22Rv1 (cell line): ENCODE data around the gene PLS3.

Experiments used
- H3K27ac ChIP-seq: fragments of 450-650 bp; 2 replicates; pipeline ENCODE4 v1.5.1; 2017
- ZFX ChIP-seq: fragments of 450-650 bp; IDR thresholded peaks from 2 replicates; pipeline ENCODE4 v1.6.1; 2017; ENCODE audit warnings: antibody characterized with exemption, borderline replicate concordance
- TF ChIP-seq, protein P1 (sequence below): fragments of 450-650 bp; IDR thresholded peaks from 2 replicates; pipeline ENCODE4 v1.5.1; 2017; ENCODE audit warnings: mild to moderate bottlenecking

PLS3 gene

DNA sequence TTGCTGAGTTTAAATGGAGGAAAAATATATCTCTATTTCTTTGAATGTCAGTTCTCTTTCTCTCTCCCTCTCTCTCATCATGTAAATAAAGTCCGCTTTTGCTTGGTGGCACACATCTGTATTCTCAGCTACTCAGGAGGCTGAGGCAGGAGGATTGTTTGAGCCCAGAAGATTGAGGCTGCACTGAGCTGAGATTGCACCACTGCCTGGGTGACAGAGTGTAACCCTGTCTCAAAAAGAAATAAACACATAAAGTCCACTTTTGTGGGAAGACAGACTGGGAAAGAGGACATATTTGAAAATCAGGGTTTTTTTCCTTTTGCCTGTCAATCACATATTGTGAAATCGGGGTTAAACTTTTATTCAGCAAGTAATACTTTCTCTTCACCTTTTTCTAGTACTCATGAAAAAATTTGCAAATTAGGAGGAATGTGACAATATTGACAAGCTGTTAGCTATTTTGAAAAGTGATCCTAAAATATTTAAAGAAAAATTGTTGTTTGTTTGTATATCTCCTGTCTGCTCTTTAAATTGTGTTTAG, 42.6 kb downstream of the PLS3 start:
- TF ChIP-seq, protein P1, sequence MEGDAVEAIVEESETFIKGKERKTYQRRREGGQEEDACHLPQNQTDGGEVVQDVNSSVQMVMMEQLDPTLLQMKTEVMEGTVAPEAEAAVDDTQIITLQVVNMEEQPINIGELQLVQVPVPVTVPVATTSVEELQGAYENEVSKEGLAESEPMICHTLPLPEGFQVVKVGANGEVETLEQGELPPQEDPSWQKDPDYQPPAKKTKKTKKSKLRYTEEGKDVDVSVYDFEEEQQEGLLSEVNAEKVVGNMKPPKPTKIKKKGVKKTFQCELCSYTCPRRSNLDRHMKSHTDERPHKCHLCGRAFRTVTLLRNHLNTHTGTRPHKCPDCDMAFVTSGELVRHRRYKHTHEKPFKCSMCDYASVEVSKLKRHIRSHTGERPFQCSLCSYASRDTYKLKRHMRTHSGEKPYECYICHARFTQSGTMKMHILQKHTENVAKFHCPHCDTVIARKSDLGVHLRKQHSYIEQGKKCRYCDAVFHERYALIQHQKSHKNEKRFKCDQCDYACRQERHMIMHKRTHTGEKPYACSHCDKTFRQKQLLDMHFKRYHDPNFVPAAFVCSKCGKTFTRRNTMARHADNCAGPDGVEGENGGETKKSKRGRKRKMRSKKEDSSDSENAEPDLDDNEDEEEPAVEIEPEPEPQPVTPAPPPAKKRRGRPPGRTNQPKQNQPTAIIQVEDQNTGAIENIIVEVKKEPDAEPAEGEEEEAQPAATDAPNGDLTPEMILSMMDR, result no peak
- TF ChIP-seq ZFX, result no peak
- peak overlapping the region; percentile 57 for H3K27ac ChIP-seq

DNA sequence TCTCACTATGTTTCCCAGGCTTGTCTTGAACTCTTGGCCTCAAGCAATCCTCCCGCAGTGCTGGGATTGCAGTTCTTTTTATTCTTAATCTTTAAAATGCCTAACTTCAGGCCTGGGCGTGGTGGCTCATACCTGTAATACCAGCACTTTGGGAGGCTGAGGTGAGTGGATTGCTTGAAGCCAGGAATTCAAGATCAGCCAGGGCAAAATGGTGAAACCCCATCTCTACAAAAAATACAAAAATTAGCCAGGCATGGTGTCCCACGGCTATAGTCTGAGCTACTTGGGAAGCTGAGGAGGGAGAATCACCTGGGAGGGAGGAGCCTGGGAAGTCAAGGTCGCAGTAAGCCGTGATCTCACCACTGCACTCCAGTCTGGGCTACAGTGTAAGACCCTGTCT, 45.9 kb downstream of the PLS3 start:
- no peak for TF ChIP-seq ZFX
- TF ChIP-seq, protein P1, result no peak
- H3K27ac ChIP-seq, result no peak overlapping the region

DNA sequence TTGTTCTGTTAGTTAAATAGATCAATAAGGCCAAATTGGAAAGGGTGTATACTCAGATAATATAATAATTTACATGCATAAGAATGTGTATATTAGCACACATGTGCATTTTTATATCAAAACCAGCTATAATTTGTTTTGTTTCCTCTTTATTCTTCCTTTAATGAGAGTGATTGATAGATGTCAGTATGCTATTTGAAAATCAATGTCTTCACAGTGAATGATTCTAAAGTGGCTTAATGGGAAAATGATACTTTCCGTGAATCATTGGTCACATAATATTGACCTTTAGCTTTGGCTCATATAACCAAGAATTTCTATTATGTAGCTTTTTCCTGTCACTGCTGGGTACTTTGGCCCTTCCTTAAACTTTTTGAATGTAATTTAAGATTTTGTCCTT, 48.6 kb downstream of the PLS3 start:
- no peak overlapping the region for H3K27ac ChIP-seq

DNA sequence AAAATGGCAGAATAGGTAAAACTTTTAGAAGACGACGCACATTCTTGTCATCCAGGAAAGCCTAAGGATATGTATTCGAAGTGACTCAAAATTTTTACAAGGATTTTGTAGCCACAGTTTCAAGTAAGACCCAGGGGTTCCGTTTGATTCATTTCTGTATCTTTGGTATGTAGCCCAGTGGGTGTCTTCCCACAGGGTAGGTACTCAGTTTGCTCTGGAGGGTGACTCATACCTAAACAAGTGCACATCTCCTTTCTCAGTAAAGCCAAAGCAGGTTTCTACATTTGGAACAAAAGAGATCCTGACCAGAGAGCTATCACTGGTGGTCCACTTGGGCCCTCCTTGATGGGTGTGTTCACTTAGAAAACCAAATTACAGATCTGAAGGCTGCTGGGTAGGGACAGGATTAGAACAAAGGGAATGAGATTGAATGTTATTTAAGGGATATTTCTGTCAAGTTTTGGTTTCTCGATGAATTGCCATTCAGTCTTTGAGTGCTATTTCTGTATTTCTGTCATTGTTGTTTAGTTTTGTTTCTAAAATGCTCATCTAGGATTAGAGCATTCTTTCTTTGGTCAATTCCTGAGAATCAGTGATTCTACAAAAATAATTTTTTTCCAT, 56.1 kb downstream of the PLS3 start:
- no peak overlapping the region for H3K27ac ChIP-seq
- TF ChIP-seq, protein P1, result no peak
- TF ChIP-seq ZFX, result no peak

More for the DNA sequence above, 48.6 kb downstream of the PLS3 start:
- TF ChIP-seq ZFX, result no peak
- TF ChIP-seq, protein P1, result no peak

DNA sequence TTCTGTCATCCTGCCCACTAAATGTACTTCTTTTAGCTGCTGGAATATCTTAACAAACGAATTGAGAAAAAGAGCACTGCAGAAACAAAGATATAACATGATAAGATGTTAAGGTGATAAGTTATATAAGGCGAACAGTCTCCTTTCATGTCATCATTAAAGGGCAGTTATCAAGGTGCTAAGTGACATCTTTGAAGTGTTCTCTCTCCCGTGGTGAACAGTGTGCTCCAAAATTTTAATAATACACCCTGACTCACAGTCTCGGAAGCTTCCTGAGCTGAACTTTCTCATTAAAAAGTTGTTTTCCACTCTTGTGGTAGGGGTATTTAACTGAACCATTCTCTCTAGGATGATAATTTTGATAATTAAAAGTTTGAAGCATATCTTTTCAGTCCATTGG, 61.6 kb downstream of the PLS3 start:
- no peak overlapping the region for H3K27ac ChIP-seq
- TF ChIP-seq ZFX, result no peak

DNA sequence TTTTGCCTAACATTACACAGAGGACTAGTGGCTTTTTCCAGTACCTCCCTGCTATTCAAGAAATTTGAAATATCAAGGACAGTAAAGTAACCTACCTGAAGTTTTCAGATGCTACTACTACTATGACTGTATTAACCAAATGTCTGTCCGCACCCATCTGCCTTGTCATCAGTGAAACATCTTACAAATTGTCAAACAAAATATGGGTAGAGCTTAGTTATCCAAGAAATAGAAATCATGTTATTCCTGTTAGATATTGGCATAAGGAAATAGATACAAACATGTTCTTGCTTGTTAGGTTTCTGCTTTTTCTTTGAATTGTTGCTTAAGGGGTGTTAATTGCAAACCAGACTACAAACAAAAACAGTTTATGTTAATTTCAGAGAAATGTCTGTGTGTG, 63.9 kb downstream of the PLS3 start:
- TF ChIP-seq, protein P1, result no peak
- no peak for TF ChIP-seq ZFX
- no peak overlapping the region for H3K27ac ChIP-seq

DNA sequence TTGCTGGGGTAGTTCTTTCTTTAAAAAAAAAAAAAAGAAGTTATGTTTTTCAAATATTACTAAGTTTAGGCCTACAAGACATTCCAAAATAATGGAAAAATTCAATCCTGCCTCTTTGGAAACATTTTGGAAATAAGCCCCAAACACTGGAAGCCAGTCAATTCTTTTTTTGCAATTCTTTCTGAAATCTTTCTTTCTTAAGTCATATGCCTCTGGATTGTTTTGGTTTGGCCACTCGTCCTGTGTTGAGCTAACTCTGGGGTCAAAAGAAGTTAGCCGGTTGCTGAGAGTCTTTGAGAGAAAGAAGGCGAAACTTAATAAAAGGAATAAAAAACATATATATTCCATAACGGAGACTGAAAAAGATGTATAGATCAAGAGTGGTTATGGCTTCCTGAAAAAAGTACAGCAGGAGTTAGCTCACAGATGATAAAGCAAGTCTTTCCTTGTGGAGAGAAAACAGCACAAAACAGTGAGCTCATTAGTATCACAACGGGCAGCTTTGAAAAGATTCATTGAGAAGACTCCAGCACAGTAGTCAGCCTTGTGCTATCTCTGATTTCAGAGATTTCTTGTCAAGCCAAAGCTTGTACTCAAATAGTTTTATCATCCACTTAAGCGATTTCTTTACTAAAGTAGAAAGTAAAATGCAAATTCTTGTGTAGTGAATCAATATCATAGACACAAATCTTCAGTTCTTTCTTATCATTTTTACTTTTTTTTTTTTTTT, 64.8 kb downstream of the PLS3 start:
- TF ChIP-seq, protein P1, result no peak
- TF ChIP-seq ZFX, result no peak
- no peak overlapping the region for H3K27ac ChIP-seq
